GM23338 (cell line): ENCODE data around the gene TM9SF4. TPM values are rescaled to one million over a fixed set of nuclear protein-coding genes. Genes with fewer than 3 reads are reported as not detected.

ENCODE experiments used
- ATAC-seq: fragments of 200-7000 bp; cut with Tn5 transposase; 3 replicates; pipeline ENCODE4 v1.9.1; 2020
- DNase-seq: peaks from one replicate; pipeline ENCODE4 v3.0.0-alpha.2; 2015; ENCODE audit warnings: low spot score
- H2AFZ ChIP-seq: fragments of 200-600 bp; sonication (generic); 2 replicates; pipeline ENCODE4 v1.8.0; 2016; ENCODE audit warnings: antibody characterized with exemption, mild to moderate bottlenecking, moderate library complexity
- H3F3A ChIP-seq: fragments of 200-600 bp; sonication (generic); replicated peaks from 2 replicates; pipeline ENCODE4 v1.8.0; 2017; ENCODE audit warnings: antibody characterized with exemption, mixed run types, low read depth
- H3K27ac ChIP-seq: fragments of 200-600 bp; sonication (generic); 2 replicates; pipeline ENCODE4 v1.6.1; 2016; ENCODE audit warnings: low read depth
- H3K27me3 ChIP-seq: fragments of 200-600 bp; sonication (generic); 2 replicates; pipeline ENCODE4 v1.8.0; 2016; ENCODE audit warnings: mild to moderate bottlenecking, mixed run types, moderate library complexity; ENCODE audit not compliant: insufficient read depth
- H3K36me3 ChIP-seq: fragments of 200-600 bp; sonication (generic); 2 replicates; pipeline ENCODE4 v1.8.0; 2016; ENCODE audit warnings: mild to moderate bottlenecking; ENCODE audit not compliant: insufficient read depth
- H3K4me1 ChIP-seq: fragments of 200-600 bp; sonication (generic); 2 replicates; pipeline ENCODE4 v1.8.0; 2016; ENCODE audit warnings: mild to moderate bottlenecking, moderate library complexity; ENCODE audit not compliant: insufficient read depth
- H3K4me2 ChIP-seq: fragments of 200-600 bp; sonication (generic); 2 replicates; pipeline ENCODE4 v1.7.1; 2017; ENCODE audit warnings: mixed run types
- H3K4me3 ChIP-seq: fragments of 200-600 bp; sonication (generic); 2 replicates; pipeline ENCODE4 v1.6.1; 2016; ENCODE audit warnings: mixed run types
- H3K79me2 ChIP-seq: fragments of 200-600 bp; sonication (generic); replicated peaks from 2 replicates; pipeline ENCODE4 v1.8.0; 2017; ENCODE audit warnings: mild to moderate bottlenecking; ENCODE audit not compliant: insufficient read depth
- H3K9me2 ChIP-seq: fragments of 200-600 bp; sonication (generic); 2 replicates; pipeline ENCODE4 v1.8.0; 2017; ENCODE audit not compliant: insufficient read depth
- H4K20me1 ChIP-seq: fragments of 200-600 bp; sonication (generic); replicated peaks from 2 replicates; pipeline ENCODE4 v1.8.0; 2017; ENCODE audit warnings: mild to moderate bottlenecking; ENCODE audit not compliant: insufficient read depth
- H3K27ac Mint-ChIP-seq: 2 replicates; pipeline ENCODE4 v1.8.0; 2020; ENCODE audit warnings: inconsistent platforms, mild to moderate bottlenecking, moderate library complexity, mixed read lengths
- H3K27me3 Mint-ChIP-seq: 3 replicates; pipeline ENCODE4 v1.8.0; 2022; ENCODE audit warnings: low read depth, mild to moderate bottlenecking, moderate library complexity, mixed read lengths, inconsistent platforms; ENCODE audit not compliant: insufficient read depth, poor library complexity
- H3K36me3 Mint-ChIP-seq: 3 replicates; pipeline ENCODE4 v1.8.0; 2021; ENCODE audit warnings: low read depth, mild to moderate bottlenecking, inconsistent platforms, moderate library complexity, mixed read lengths
- H3K4me1 Mint-ChIP-seq: 3 replicates; pipeline ENCODE4 v1.8.0; 2020; ENCODE audit warnings: mild to moderate bottlenecking, inconsistent platforms, mixed read lengths
- H3K4me3 Mint-ChIP-seq: 3 replicates; pipeline ENCODE4 v1.8.0; 2021; ENCODE audit warnings: moderate library complexity, mild to moderate bottlenecking, inconsistent platforms, mixed read lengths
- H3K9me3 Mint-ChIP-seq: 3 replicates; pipeline ENCODE4 v1.8.0; 2020; ENCODE audit warnings: moderate library complexity, mild to moderate bottlenecking, inconsistent platforms, mixed read lengths
- CREB1 ChIP-seq: fragments of 250-450 bp; sonication (Bioruptor Pico); IDR thresholded peaks from 2 replicates; pipeline ENCODE4 v1.5.0; 2020; ENCODE audit warnings: low read depth, mild to moderate bottlenecking, moderate library complexity
- EZH2 ChIP-seq: fragments of 200-600 bp; sonication (generic); IDR thresholded peaks from one replicate; pipeline ENCODE4 v1.8.0; 2017; ENCODE audit warnings: antibody characterized with exemption, mild to moderate bottlenecking, low read depth; ENCODE audit not compliant: unreplicated experiment
- EZH2phosphoT487 ChIP-seq: fragments of 200-600 bp; sonication (generic); IDR thresholded peaks from one replicate; pipeline ENCODE4 v1.8.1; 2018; ENCODE audit warnings: antibody characterized with exemption; ENCODE audit not compliant: unreplicated experiment
- JUNB ChIP-seq: IDR thresholded peaks from one replicate; pipeline ENCODE4 v1.6.1; 2016; ENCODE audit warnings: antibody characterized with exemption; ENCODE audit not compliant: unreplicated experiment
- NANOG ChIP-seq: IDR thresholded peaks from 2 replicates; pipeline ENCODE4 v1.6.1; 2016; ENCODE audit warnings: antibody characterized with exemption, borderline replicate concordance
- POLR2AphosphoS5 ChIP-seq: IDR thresholded peaks from 2 replicates; pipeline ENCODE4 v1.6.1; 2016; ENCODE audit warnings: antibody characterized with exemption, low read depth
- STAT1 ChIP-seq: IDR thresholded peaks from one replicate; pipeline ENCODE4 v1.6.1; 2016; ENCODE audit warnings: antibody characterized with exemption; ENCODE audit not compliant: unreplicated experiment
- ZNF114 ChIP-seq: fragments of 250-450 bp; sonication (Bioruptor Pico); IDR thresholded peaks from 2 replicates; pipeline ENCODE4 v1.5.0; 2020; ENCODE audit warnings: mild to moderate bottlenecking, moderate library complexity
- ZNF331 ChIP-seq: fragments of 250-450 bp; sonication (Bioruptor Pico); IDR thresholded peaks from 2 replicates; pipeline ENCODE4 v1.5.0; 2020; ENCODE audit warnings: low read depth, mild to moderate bottlenecking, moderate library complexity
- polyA plus RNA-seq: library from polyadenylated mRNA; unstranded; fragments of >200 nt; fragmentation: Nextera tagmentation; extraction: Ambion mirVana; gene quantifications from 2 replicates; pipeline ENCODE4 v1.2.1, GENCODE V29; 2016
- total RNA-seq: library from RNA; depleted of rRNA; stranded (reverse); fragments of >200 nt; shearing (Covaris generic); gene quantifications from 2 replicates; pipeline ENCODE4 v1.2.3, GENCODE V29; 2014
- TF ChIP-seq, protein P1 (sequence below), 2 experiments: fragments of 200-600 bp in 1 of 2; sonication (generic) in 1 of 2; conservative IDR thresholded peaks; 2 replicates each; pipeline versions ENCODE4 v1.5.1 to v1.6.1; 2016 to 2017; ENCODE audit warnings: antibody characterized with exemption in 2 of 2, low read depth in 2 of 2, mild to moderate bottlenecking in 2 of 2, moderate library complexity in 1 of 2
- TF ChIP-seq, protein P2 (sequence below): IDR thresholded peaks from 2 replicates; pipeline ENCODE4 v1.6.1; 2016; ENCODE audit warnings: antibody characterized with exemption
- TF ChIP-seq, protein P3 (sequence below): fragments of 250-450 bp; sonication (Bioruptor Pico); IDR thresholded peaks from 2 replicates; pipeline ENCODE4 v1.5.0; 2020; ENCODE audit warnings: mild to moderate bottlenecking, moderate library complexity
- TF ChIP-seq, protein P4 (sequence below): IDR thresholded peaks from one replicate; pipeline ENCODE4 v1.6.1; 2018; ENCODE audit warnings: antibody characterized with exemption; ENCODE audit not compliant: unreplicated experiment

The TM9SF4 gene
- total and polyA plus RNA-seq, 2 experiments from 2014 or later = 20.4 to 52.6 TPM

DNA sequence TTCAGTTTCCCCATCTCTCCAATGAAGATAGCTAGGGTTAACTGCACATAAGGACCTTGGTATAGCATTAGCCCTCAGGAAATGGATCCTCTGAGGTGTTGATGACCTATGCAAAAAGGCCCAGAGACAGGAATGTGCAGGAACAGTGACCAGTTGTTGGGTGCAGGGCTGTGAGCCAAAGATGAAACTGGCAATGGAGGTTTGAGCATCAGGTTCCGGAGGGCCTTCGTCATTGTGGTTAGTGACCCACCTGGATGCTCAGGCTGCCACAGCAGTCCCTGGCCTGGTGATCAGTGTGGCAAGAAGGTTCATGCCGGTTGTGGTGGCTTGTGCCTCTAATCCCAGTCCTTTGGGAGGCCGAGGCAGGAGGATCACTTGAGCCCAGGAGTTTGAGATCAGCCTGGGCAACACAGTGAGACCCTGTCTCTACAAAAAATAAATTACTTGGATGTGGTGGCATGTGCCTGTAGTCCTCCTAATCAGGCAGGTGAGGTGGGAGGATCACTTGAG lies 43.7 kb downstream of the TM9SF4 start:
- H3K4me2 ChIP-seq = no peak overlapping the region
- H3K9me2 ChIP-seq = no peaks in the 10 kb centered on the region
- H3K4me1 ChIP-seq = peaks cover 7% of the 10 kb centered on the region; the same call in 1 of the 2 replicates
- H3K27ac ChIP-seq = no peak overlapping the region
- Mint-ChIP-seq H3K9me3 (no peaks in the 10 kb centered on the region), H3K4me3 (no peak overlapping the region), H3K27me3 (peaks cover 20% of the 10 kb centered on the region), H3K4me1 (peaks cover 7% of the 10 kb centered on the region; the same call in 2 of the 3 replicates), H3K36me3 (peaks cover 60% of the 10 kb centered on the region), H3K27ac (no peak overlapping the region)
- H3K4me3 ChIP-seq = no peak overlapping the region
- no peak overlapping the region for H2AFZ ChIP-seq
- H3F3A ChIP-seq = peaks cover 15% of the 10 kb centered on the region; the same call in 1 of the 2 replicates
- no peak for DNase-seq
- H4K20me1 ChIP-seq = peaks cover 12% of the 10 kb centered on the region
- no peaks in the 10 kb centered on the region for H3K27me3 ChIP-seq
- peaks cover 50% of the 10 kb centered on the region for H3K36me3 ChIP-seq
- H3K79me2 ChIP-seq = no peaks in the 10 kb centered on the region
- TF ChIP-seq NANOG (no peak), EZH2 (no peak), POLR2AphosphoS5 (no peak), STAT1 (no peak), JUNB (no peak), CREB1 (CRISPR knock-in tag) (no peak), ZNF331 (CRISPR knock-in tag) (no peak), ZNF114 (CRISPR knock-in tag) (no peak), EZH2phosphoT487 (no peak)
- TF ChIP-seq, protein P1, sequence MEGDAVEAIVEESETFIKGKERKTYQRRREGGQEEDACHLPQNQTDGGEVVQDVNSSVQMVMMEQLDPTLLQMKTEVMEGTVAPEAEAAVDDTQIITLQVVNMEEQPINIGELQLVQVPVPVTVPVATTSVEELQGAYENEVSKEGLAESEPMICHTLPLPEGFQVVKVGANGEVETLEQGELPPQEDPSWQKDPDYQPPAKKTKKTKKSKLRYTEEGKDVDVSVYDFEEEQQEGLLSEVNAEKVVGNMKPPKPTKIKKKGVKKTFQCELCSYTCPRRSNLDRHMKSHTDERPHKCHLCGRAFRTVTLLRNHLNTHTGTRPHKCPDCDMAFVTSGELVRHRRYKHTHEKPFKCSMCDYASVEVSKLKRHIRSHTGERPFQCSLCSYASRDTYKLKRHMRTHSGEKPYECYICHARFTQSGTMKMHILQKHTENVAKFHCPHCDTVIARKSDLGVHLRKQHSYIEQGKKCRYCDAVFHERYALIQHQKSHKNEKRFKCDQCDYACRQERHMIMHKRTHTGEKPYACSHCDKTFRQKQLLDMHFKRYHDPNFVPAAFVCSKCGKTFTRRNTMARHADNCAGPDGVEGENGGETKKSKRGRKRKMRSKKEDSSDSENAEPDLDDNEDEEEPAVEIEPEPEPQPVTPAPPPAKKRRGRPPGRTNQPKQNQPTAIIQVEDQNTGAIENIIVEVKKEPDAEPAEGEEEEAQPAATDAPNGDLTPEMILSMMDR (conservative IDR thresholded peaks at IDR 0.05; ENCODE audit: low read depth in 2 of 2) = no peak
- TF ChIP-seq, protein P2, sequence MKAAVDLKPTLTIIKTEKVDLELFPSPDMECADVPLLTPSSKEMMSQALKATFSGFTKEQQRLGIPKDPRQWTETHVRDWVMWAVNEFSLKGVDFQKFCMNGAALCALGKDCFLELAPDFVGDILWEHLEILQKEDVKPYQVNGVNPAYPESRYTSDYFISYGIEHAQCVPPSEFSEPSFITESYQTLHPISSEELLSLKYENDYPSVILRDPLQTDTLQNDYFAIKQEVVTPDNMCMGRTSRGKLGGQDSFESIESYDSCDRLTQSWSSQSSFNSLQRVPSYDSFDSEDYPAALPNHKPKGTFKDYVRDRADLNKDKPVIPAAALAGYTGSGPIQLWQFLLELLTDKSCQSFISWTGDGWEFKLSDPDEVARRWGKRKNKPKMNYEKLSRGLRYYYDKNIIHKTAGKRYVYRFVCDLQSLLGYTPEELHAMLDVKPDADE = no peak
- TF ChIP-seq, protein P3, sequence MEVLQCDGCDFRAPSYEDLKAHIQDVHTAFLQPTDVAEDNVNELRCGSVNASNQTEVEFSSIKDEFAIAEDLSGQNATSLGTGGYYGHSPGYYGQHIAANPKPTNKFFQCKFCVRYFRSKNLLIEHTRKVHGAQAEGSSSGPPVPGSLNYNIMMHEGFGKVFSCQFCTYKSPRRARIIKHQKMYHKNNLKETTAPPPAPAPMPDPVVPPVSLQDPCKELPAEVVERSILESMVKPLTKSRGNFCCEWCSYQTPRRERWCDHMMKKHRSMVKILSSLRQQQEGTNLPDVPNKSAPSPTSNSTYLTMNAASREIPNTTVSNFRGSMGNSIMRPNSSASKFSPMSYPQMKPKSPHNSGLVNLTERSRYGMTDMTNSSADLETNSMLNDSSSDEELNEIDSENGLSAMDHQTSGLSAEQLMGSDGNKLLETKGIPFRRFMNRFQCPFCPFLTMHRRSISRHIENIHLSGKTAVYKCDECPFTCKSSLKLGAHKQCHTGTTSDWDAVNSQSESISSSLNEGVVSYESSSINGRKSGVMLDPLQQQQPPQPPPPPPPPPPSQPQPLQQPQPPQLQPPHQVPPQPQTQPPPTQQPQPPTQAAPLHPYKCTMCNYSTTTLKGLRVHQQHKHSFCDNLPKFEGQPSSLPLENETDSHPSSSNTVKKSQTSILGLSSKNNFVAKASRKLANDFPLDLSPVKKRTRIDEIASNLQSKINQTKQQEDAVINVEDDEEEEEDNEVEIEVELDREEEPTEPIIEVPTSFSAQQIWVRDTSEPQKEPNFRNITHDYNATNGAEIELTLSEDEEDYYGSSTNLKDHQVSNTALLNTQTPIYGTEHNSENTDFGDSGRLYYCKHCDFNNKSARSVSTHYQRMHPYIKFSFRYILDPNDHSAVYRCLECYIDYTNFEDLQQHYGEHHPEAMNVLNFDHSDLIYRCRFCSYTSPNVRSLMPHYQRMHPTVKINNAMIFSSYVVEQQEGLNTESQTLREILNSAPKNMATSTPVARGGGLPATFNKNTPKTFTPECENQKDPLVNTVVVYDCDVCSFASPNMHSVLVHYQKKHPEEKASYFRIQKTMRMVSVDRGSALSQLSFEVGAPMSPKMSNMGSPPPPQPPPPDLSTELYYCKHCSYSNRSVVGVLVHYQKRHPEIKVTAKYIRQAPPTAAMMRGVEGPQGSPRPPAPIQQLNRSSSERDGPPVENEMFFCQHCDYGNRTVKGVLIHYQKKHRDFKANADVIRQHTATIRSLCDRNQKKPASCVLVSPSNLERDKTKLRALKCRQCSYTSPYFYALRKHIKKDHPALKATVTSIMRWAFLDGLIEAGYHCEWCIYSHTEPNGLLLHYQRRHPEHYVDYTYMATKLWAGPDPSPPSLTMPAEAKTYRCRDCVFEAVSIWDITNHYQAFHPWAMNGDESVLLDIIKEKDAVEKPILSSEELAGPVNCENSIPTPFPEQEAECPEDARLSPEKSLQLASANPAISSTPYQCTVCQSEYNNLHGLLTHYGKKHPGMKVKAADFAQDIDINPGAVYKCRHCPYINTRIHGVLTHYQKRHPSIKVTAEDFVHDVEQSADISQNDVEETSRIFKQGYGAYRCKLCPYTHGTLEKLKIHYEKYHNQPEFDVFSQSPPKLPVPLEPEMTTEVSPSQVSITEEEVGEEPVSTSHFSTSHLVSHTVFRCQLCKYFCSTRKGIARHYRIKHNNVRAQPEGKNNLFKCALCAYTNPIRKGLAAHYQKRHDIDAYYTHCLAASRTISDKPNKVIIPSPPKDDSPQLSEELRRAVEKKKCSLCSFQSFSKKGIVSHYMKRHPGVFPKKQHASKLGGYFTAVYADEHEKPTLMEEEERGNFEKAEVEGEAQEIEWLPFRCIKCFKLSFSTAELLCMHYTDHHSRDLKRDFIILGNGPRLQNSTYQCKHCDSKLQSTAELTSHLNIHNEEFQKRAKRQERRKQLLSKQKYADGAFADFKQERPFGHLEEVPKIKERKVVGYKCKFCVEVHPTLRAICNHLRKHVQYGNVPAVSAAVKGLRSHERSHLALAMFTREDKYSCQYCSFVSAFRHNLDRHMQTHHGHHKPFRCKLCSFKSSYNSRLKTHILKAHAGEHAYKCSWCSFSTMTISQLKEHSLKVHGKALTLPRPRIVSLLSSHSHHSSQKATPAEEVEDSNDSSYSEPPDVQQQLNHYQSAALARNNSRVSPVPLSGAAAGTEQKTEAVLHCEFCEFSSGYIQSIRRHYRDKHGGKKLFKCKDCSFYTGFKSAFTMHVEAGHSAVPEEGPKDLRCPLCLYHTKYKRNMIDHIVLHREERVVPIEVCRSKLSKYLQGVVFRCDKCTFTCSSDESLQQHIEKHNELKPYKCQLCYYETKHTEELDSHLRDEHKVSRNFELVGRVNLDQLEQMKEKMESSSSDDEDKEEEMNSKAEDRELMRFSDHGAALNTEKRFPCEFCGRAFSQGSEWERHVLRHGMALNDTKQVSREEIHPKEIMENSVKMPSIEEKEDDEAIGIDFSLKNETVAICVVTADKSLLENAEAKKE (CRISPR knock-in tag) = no peak
- TF ChIP-seq, protein P4, sequence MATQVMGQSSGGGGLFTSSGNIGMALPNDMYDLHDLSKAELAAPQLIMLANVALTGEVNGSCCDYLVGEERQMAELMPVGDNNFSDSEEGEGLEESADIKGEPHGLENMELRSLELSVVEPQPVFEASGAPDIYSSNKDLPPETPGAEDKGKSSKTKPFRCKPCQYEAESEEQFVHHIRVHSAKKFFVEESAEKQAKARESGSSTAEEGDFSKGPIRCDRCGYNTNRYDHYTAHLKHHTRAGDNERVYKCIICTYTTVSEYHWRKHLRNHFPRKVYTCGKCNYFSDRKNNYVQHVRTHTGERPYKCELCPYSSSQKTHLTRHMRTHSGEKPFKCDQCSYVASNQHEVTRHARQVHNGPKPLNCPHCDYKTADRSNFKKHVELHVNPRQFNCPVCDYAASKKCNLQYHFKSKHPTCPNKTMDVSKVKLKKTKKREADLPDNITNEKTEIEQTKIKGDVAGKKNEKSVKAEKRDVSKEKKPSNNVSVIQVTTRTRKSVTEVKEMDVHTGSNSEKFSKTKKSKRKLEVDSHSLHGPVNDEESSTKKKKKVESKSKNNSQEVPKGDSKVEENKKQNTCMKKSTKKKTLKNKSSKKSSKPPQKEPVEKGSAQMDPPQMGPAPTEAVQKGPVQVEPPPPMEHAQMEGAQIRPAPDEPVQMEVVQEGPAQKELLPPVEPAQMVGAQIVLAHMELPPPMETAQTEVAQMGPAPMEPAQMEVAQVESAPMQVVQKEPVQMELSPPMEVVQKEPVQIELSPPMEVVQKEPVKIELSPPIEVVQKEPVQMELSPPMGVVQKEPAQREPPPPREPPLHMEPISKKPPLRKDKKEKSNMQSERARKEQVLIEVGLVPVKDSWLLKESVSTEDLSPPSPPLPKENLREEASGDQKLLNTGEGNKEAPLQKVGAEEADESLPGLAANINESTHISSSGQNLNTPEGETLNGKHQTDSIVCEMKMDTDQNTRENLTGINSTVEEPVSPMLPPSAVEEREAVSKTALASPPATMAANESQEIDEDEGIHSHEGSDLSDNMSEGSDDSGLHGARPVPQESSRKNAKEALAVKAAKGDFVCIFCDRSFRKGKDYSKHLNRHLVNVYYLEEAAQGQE = no peak
- ATAC-seq = no peak
